Measurements from ENCODE around the gene RBBP6. TPM values are rescaled to one million over a fixed set of nuclear protein-coding genes. Genes with fewer than 3 reads are reported as not detected.

Gene RBBP6
- total and polyA plus RNA-seq, 9 of the 15 experiments (the other 6 are each of a cell fraction or from before 2014, with no cell fraction given): 19.2 to 76.6 (median 42.7) TPM

DNA sequence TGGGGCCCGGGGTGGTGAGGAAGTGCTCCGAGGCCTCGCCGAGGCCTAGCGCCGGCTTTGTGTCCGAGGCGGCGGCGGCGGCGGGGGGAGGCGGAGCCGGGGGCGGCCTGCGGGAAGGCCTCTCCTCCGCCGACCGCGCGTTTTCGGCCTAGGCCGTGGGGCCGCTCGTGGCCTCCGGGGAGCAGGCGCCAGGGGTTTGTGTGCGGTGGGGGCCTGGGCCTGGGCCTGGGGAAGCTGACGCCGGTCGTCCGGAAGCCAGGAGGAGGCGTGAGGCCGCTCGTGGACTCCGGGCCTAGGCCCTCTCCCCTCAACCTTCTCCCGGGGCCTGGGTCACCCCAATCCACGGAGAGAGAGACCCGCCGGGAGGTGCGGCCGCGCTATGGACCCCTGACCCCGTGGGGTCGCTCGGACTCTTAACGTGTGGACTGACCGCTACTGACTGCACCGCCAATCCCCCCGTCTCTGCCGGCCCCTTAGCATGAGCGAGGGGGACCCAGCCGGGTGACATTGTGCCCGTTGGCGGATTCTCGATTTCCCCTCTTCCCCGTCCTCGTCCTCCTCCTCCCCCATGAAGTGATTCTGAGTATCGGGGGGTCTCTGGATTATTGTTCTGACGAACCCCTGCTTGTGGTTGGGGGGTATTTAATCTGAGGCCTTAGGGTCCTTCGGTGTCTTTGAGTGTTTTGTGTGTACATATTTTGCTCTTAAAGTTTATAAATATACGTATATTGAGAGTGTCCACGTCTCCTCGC lies 660 bp downstream of the RBBP6 start (continued):
- TF ChIP-seq SREBF1 (IDR thresholded peaks at IDR 0.05; ENCODE audit: borderline replicate concordance, low read depth, low read length) (no peak), CCNT2 (IDR thresholded peaks at IDR 0.05; ENCODE audit: borderline replicate concordance, extremely low read depth, insufficient read length, low read depth, low read length) (peak; percentile 19), SIRT6 (IDR thresholded peaks at IDR 0.05; ENCODE audit: low read depth, low read length) (no peak), KDM2B (CRISPR knock-in tag; IDR thresholded peaks at IDR 0.05) (no peak), NR2C1 (IDR thresholded peaks at IDR 0.05) (no peak), NR2C1 (tag; IDR thresholded peaks at IDR 0.05) (no peak), SP1 (CRISPR knock-in tag; IDR thresholded peaks at IDR 0.05) (no peak), NFYB (IDR thresholded peaks at IDR 0.05; ENCODE audit: extremely low read depth, insufficient read length) (no peak), ZNF764 (CRISPR knock-in tag; IDR thresholded peaks at IDR 0.05; ENCODE audit: low read depth) (no peak), ZNF133 (CRISPR knock-in tag; IDR thresholded peaks at IDR 0.05) (no peak), MECOM (CRISPR knock-in tag; IDR thresholded peaks at IDR 0.05) (no peak), NR2F6 (CRISPR knock-in tag; IDR thresholded peaks at IDR 0.05) (no peak), GTF2E2 (tag; IDR thresholded peaks at IDR 0.05) (0 out of 2 replicates have a peak, but pooled peaks have one; percentile 29), ESRRA (IDR thresholded peaks at IDR 0.05; ENCODE audit: borderline replicate concordance, low read depth) (no peak; the same call in 1 of the 2 replicates), NFXL1 (CRISPR knock-in tag; IDR thresholded peaks at IDR 0.05) (no peak), FOXP1 (CRISPR knock-in tag; IDR thresholded peaks at IDR 0.05) (no peak), LEF1 (IDR thresholded peaks at IDR 0.05) (no peak), JUNB (CRISPR knock-in tag; conservative IDR thresholded peaks at IDR 0.05) (no peak), CBFA2T3 (IDR thresholded peaks at IDR 0.05) (no peak), SIN3A (IDR thresholded peaks at IDR 0.05; ENCODE audit: borderline replicate concordance in 2 of 2, control insufficient read depth in 1 of 2, low read depth in 2 of 2, low read length in 2 of 2) (no peak), ZBTB33 (CRISPR knock-in tag; IDR thresholded peaks at IDR 0.05) (no peak)
- TF ChIP-seq, protein P1, sequence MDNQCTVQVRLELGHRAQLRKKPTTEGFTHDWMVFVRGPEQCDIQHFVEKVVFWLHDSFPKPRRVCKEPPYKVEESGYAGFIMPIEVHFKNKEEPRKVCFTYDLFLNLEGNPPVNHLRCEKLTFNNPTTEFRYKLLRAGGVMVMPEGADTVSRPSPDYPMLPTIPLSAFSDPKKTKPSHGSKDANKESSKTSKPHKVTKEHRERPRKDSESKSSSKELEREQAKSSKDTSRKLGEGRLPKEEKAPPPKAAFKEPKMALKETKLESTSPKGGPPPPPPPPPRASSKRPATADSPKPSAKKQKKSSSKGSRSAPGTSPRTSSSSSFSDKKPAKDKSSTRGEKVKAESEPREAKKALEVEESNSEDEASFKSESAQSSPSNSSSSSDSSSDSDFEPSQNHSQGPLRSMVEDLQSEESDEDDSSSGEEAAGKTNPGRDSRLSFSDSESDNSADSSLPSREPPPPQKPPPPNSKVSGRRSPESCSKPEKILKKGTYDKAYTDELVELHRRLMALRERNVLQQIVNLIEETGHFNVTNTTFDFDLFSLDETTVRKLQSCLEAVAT (IDR thresholded peaks at IDR 0.05): peak in 1 of 2 experiments; percentile 43; a peak in 2 of 4 replicates
- TF ChIP-seq, protein P2, sequence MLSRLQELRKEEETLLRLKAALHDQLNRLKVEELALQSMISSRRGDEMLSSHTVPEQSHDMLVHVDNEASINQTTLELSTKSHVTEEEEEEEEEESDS (CRISPR knock-in tag; IDR thresholded peaks at IDR 0.05): no peak
